HCT116 (cell line): Measurements from ENCODE around the gene STK4. TPM values are rescaled to one million over a fixed set of nuclear protein-coding genes. Genes with fewer than 3 reads are reported as not detected.

ENCODE experiments used
- ATAC-seq: fragments of 200-7000 bp; cut with Tn5 transposase; 2 replicates; pipeline ENCODE4 v1.9.1; 2020; ENCODE audit warnings: mild to moderate bottlenecking, moderate library complexity
- BruUV-seq: library from RNA; stranded (reverse); fragments of 400-500 nt; replicated peaks from 2 replicates; lab custom pipeline; 2021; lab: Mats Ljungman, UMichigan
- CTCF ChIA-PET: fragments of 300-600 bp; sonication (Branson Sonifier 250); formaldehyde crosslinking; loops from one replicate; lab custom pipeline; 2021; ENCODE audit warnings: antibody characterized with exemption; lab: Charles Lee
- POLR2A ChIA-PET: fragments of 300-600, 350-600 bp; sonication (Branson Sonifier 250); formaldehyde crosslinking; loops from one replicate; lab custom pipeline; 2021; ENCODE audit warnings: antibody characterized with exemption; lab: Charles Lee
- RAD21 ChIA-PET, 2 experiments: fragments of 300-600 bp; sonication (Branson Sonifier 250); formaldehyde crosslinking; loops; one replicate each; lab custom pipeline; 2023; ENCODE audit warnings: low total read pairs in 2 of 2; ENCODE audit not compliant: uncharacterized antibody in 2 of 2, unreplicated experiment in 2 of 2, low non-redundant PET in 1 of 2; lab: Charles Lee
- DNase-seq: peaks from one replicate; pipeline ENCODE4 v3.0.0-alpha.2; 2010; ENCODE audit warnings: low read depth, low spot score
- H2AFZ ChIP-seq: fragments of 200-600 bp; shearing (Covaris generic), sonication (generic); 2 replicates; pipeline ENCODE4 v1.6.1; 2017; ENCODE audit warnings: low read depth, mixed run types, mixed read lengths, antibody characterized with exemption, low read length; ENCODE audit not compliant: poor library complexity, severe bottlenecking
- H3K27ac ChIP-seq: 2 replicates; pipeline ENCODE4 v1.5.1; 2012; ENCODE audit warnings: low read depth, low read length
- H3K27me3 ChIP-seq: fragments of 200-600 bp; sonication (generic); 2 replicates; pipeline ENCODE4 v1.6.1; 2016; ENCODE audit warnings: mixed run types, low read length, mixed read lengths; ENCODE audit not compliant: insufficient read depth
- H3K36me3 ChIP-seq, 2 experiments: fragments of 200-500 bp in 1 of 2; fragments of 200-600 bp in 1 of 2; sonication (Bioruptor generic) in 1 of 2; sonication (generic) in 1 of 2; 2 replicates each; pipeline versions ENCODE4 v1.5.1 to v1.6.1; 2014 to 2016; ENCODE audit warnings: low read length in 2 of 2, inconsistent platforms in 1 of 2, mixed read lengths in 1 of 2, mixed run types in 1 of 2; ENCODE audit not compliant: insufficient read depth in 2 of 2, control insufficient read depth in 1 of 2
- H3K4me1 ChIP-seq, 2 experiments: fragments of 200-600 bp in 1 of 2; sonication (generic) in 1 of 2; 2 replicates each; pipeline versions ENCODE4 v1.5.1 to v1.6.1; 2012 to 2017; ENCODE audit warnings: low read length in 2 of 2, inconsistent platforms in 1 of 2, mild to moderate bottlenecking in 1 of 2, mixed read lengths in 1 of 2, mixed run types in 1 of 2, moderate library complexity in 1 of 2; ENCODE audit not compliant: insufficient read depth in 2 of 2, control insufficient read depth in 1 of 2
- H3K4me2 ChIP-seq: fragments of 200-600 bp; sonication (generic); 2 replicates; pipeline ENCODE4 v1.6.1; 2017; ENCODE audit warnings: mixed run types, low read length, mixed read lengths
- H3K4me3 ChIP-seq, 2 experiments: fragments of 200-600 bp in 1 of 2; sonication (generic) in 1 of 2; replicated peaks in 1 of 2; 2 replicates each; pipeline ENCODE4 v1.5.1; 2011 to 2016; ENCODE audit warnings: low read length in 2 of 2, control low read depth in 1 of 2, low read depth in 1 of 2, mild to moderate bottlenecking in 1 of 2, mixed read lengths in 1 of 2, mixed run types in 1 of 2
- H3K79me2 ChIP-seq: fragments of 200-600 bp; sonication (generic); 2 replicates; pipeline ENCODE4 v1.6.1; 2017; ENCODE audit warnings: mild to moderate bottlenecking, mixed run types, low read length, moderate library complexity, mixed read lengths; ENCODE audit not compliant: insufficient read depth
- H3K9ac ChIP-seq: fragments of 200-600 bp; sonication (generic); 2 replicates; pipeline ENCODE4 v1.6.1; 2016; ENCODE audit warnings: low read length, mixed read lengths
- H3K9me2 ChIP-seq: fragments of 200-600 bp; sonication (generic), shearing (Covaris generic); 2 replicates; pipeline ENCODE4 v1.6.1; 2017; ENCODE audit warnings: mixed run types, mild to moderate bottlenecking, moderate library complexity; ENCODE audit not compliant: insufficient read depth
- H3K9me3 ChIP-seq, 2 experiments: fragments of 200-500 bp in 1 of 2; fragments of 200-600 bp in 1 of 2; sonication (Bioruptor generic) in 1 of 2; sonication (generic) in 1 of 2; 2 replicates each; pipeline ENCODE4 v1.6.1; 2014 to 2017; ENCODE audit warnings: low read length in 2 of 2, mixed read lengths in 2 of 2, inconsistent platforms in 1 of 2, low read depth in 1 of 2, mild to moderate bottlenecking in 1 of 2, mixed run types in 1 of 2, moderate library complexity in 1 of 2; ENCODE audit not compliant: control insufficient read depth in 1 of 2, insufficient read depth in 1 of 2
- H4K20me1 ChIP-seq: fragments of 200-600 bp; sonication (generic), shearing (Covaris generic); 2 replicates; pipeline ENCODE4 v1.6.1; 2017; ENCODE audit warnings: mixed run types, mild to moderate bottlenecking, moderate library complexity; ENCODE audit not compliant: insufficient read depth
- CEBPB ChIP-seq: IDR thresholded peaks from 2 replicates; pipeline ENCODE4 v1.6.1; 2012; ENCODE audit warnings: low read depth
- EGR1 ChIP-seq: IDR thresholded peaks from 2 replicates; pipeline ENCODE4 v1.6.1; 2012; ENCODE audit warnings: low read depth
- ELF1 ChIP-seq: IDR thresholded peaks from 2 replicates; pipeline ENCODE4 v1.6.1; 2012; ENCODE audit warnings: low read depth, borderline replicate concordance
- EZH2phosphoT487 ChIP-seq: fragments of 200-600 bp; IDR thresholded peaks from 2 replicates; pipeline ENCODE4 v1.6.1; 2018; ENCODE audit warnings: antibody characterized with exemption, borderline replicate concordance
- FOSL1 ChIP-seq: IDR thresholded peaks from 2 replicates; pipeline ENCODE4 v1.6.1; 2012; ENCODE audit warnings: low read depth
- MAX ChIP-seq: IDR thresholded peaks from 2 replicates; pipeline ENCODE4 v1.6.1; 2012
- POLR2A ChIP-seq: IDR thresholded peaks from 2 replicates; pipeline ENCODE4 v1.7.0; 2011; ENCODE audit warnings: borderline replicate concordance; ENCODE audit not compliant: insufficient read depth, insufficient read length; ENCODE audit errors: extremely low read depth
- POLR2AphosphoS5 ChIP-seq: IDR thresholded peaks from 2 replicates; pipeline ENCODE4 v1.6.1; 2011; ENCODE audit warnings: mild to moderate bottlenecking, low read depth, low read length, moderate library complexity
- RAD21 ChIP-seq: IDR thresholded peaks from 2 replicates; pipeline ENCODE4 v1.6.1; 2012; ENCODE audit warnings: low read depth, mild to moderate bottlenecking
- SRF ChIP-seq: IDR thresholded peaks from 2 replicates; pipeline ENCODE4 v1.6.1; 2012; ENCODE audit warnings: low read depth
- TCF7L2 ChIP-seq: IDR thresholded peaks from 2 replicates; pipeline ENCODE4 v1.7.0; 2011; ENCODE audit warnings: borderline replicate concordance, inconsistent platforms; ENCODE audit not compliant: insufficient read depth, insufficient read length; ENCODE audit errors: extremely low read depth
- YY1 ChIP-seq: IDR thresholded peaks from 2 replicates; pipeline ENCODE4 v1.6.1; 2011; ENCODE audit warnings: low read length, low read depth, moderate library complexity, mild to moderate bottlenecking; ENCODE audit not compliant: insufficient replicate concordance; ENCODE audit errors: extremely low read depth
- ZBTB33 ChIP-seq: IDR thresholded peaks from 2 replicates; pipeline ENCODE4 v1.6.1; 2011; ENCODE audit warnings: mild to moderate bottlenecking, low read length, moderate library complexity; ENCODE audit not compliant: insufficient replicate concordance; ENCODE audit errors: extremely low read depth
- intact Hi-C: fragments of 100-400 bp; cut with micrococcal nuclease; formaldehyde crosslinking; loops from 2 replicates; pipeline ENCODE4 v1.10.0; 2022
- total RNA-seq: library from RNA; stranded (reverse); gene quantifications from one replicate; pipeline ENCODE4 v1.2.1, GENCODE V29; 2021; ENCODE audit not compliant: unreplicated experiment

STK4 gene
- total RNA-seq, 1 experiment from 2014 or later, result 45.4 TPM

- intact Hi-C loops, result no loop called here
- peaks cover 6 to 8% of the 10 kb centered on the region in 2 experiments for H3K4me1 ChIP-seq
- POLR2A ChIA-PET, result no interaction called here
- H3K4me2 ChIP-seq, result no peak overlapping the region
- H3K79me2 ChIP-seq, result peaks cover 12% of the 10 kb centered on the region
- TF ChIP-seq MAX, result no peak
- TF ChIP-seq SRF, result no peak
- no peak for TF ChIP-seq POLR2AphosphoS5
- TF ChIP-seq TCF7L2, result no peak
- TF ChIP-seq EZH2phosphoT487, result no peak
- no peak for TF ChIP-seq POLR2A
- H3K4me3 ChIP-seq, result no peak overlapping the region
- DNase-seq (no peak), ATAC-seq (no peak)
- H3K9me3 ChIP-seq, result no peaks in the 10 kb centered on the region
- no peaks in the 10 kb centered on the region for H4K20me1 ChIP-seq
- no TSS peak for BruUV-seq
- no peak overlapping the region for H3K27ac ChIP-seq
- CTCF ChIA-PET, result no interaction called here
- H2AFZ ChIP-seq, result no peak overlapping the region
- H3K9ac ChIP-seq, result no peak overlapping the region
- no peaks in the 10 kb centered on the region for H3K27me3 ChIP-seq
- no peaks in the 10 kb centered on the region for H3K9me2 ChIP-seq
- H3K36me3 ChIP-seq, result 0 out of 4 replicates have a peak, but pooled peaks cover 0 to 2% of the 10 kb centered on the region in 2 experiments
- RAD21 ChIA-PET, result no interaction called here
These were observed 51.5 kb downstream of the STK4 start for GRCh38 chr20:45017857-45018256.

GRCh38 chr20:45019027-45019761 lies 52.9 kb downstream of the STK4 start:
- TF ChIP-seq EGR1 (no peak), FOSL1 (no peak), YY1 (no peak), POLR2A (no peak), CEBPB (no peak), ZBTB33 (no peak), RAD21 (no peak), MAX (no peak), ELF1 (no peak)
- POLR2A ChIA-PET, result no interaction called here
- no peak overlapping the region for H2AFZ ChIP-seq

More at GRCh38 chr20:45019027-45019761, 52.9 kb downstream of the STK4 start:
- DNase-seq (no peak), ATAC-seq (no peak)
- RAD21 ChIA-PET, result no interaction called here
- H3K36me3 ChIP-seq, result 0 out of 4 replicates have a peak, but pooled peaks cover 0 to 2% of the 10 kb centered on the region in 2 experiments
- H3K9me3 ChIP-seq, result no peaks in the 10 kb centered on the region
- CTCF ChIA-PET, result interaction anchor here (1.1 to 1.5 kb wide), 5 partner anchors 8 to 275 kb away, joined by 3 to 6 read pairs (median 5); no protein-coding TSS in a partner anchor
- H3K27ac ChIP-seq, result no peak overlapping the region
- H3K4me2 ChIP-seq, result no peak overlapping the region
- no peaks in the 10 kb centered on the region for H3K4me1 ChIP-seq
- H3K4me3 ChIP-seq, result no peak overlapping the region
- intact Hi-C loops, result no loop called here
- no peaks in the 10 kb centered on the region for H4K20me1 ChIP-seq
- peaks cover 6% of the 10 kb centered on the region; the same call in 1 of the 2 replicates for H3K79me2 ChIP-seq
- no peaks in the 10 kb centered on the region for H3K27me3 ChIP-seq
- H3K9me2 ChIP-seq, result no peaks in the 10 kb centered on the region
- no peak overlapping the region for H3K9ac ChIP-seq
- BruUV-seq, result no TSS peak
